K562 (cell line): ENCODE results near the gene CDKN1C.

Experiments
- CXXC5 ChIP-seq: fragments of 250-450 bp; sonication (Bioruptor Pico); IDR thresholded peaks from 2 replicates; pipeline ENCODE4 v1.8.0; 2022; ENCODE audit warnings: inconsistent platforms, mild to moderate bottlenecking, moderate library complexity
- EZH2 ChIP-seq: IDR thresholded peaks from 2 replicates; pipeline ENCODE4 v1.6.1; 2012; ENCODE audit warnings: low read depth, mild to moderate bottlenecking, inconsistent platforms, low read length, borderline replicate concordance
- PHF8 ChIP-seq: fragments of 200-600 bp; sonication (generic); IDR thresholded peaks from 2 replicates; pipeline ENCODE4 v1.6.1; 2012; ENCODE audit warnings: mixed run types, mild to moderate bottlenecking, inconsistent platforms, low read length, moderate library complexity, borderline replicate concordance
- POLR2G ChIP-seq: fragments of 200-400 bp; formaldehyde crosslinking; IDR thresholded peaks from 2 replicates; pipeline ENCODE4 v1.6.1; 2017; ENCODE audit warnings: low read depth, mild to moderate bottlenecking, antibody characterized with exemption, low read length, moderate library complexity
- RHOXF2B ChIP-seq: fragments of 250-450 bp; sonication (Bioruptor Pico); conservative IDR thresholded peaks from 2 replicates; pipeline ENCODE4 v1.5.1; 2021
- SREBF2 ChIP-seq: sonication (generic); formaldehyde crosslinking; IDR thresholded peaks from 2 replicates; pipeline ENCODE4 v1.4.0; 2020; ENCODE audit warnings: mild to moderate bottlenecking, missing genetic modification reagents
- TBP ChIP-seq: optimal IDR thresholded peaks from 2 replicates; pipeline ENCODE3; 2011; ENCODE audit warnings: low read depth, low read length, improper control_type of control experiment
- ZNF384 ChIP-seq: IDR thresholded peaks from 2 replicates; pipeline ENCODE4 v1.6.1; 2012; ENCODE audit warnings: low read depth, low read length, improper control_type of control experiment
- TF ChIP-seq, protein P1 (sequence below), 3 experiments: IDR thresholded peaks in 2 of 3; conservative IDR thresholded peaks in 1 of 3; 2 replicates each; pipeline ENCODE4 v1.5.1; 2011 to 2012; ENCODE audit warnings: low read length in 3 of 3, mild to moderate bottlenecking in 3 of 3, control low read depth in 2 of 3, improper control_type of control experiment in 1 of 3, inconsistent platforms in 1 of 3, low read depth in 1 of 3, mixed read lengths in 1 of 3, moderate library complexity in 1 of 3; ENCODE audit not compliant: insufficient read depth in 2 of 3
- TF ChIP-seq, protein P2 (sequence below): sonication (generic); formaldehyde crosslinking; IDR thresholded peaks from 2 replicates; pipeline ENCODE4 v1.5.0; 2020; ENCODE audit warnings: missing genetic modification reagents
- TF ChIP-seq, protein P3 (sequence below): fragments of 450-650 bp; formaldehyde crosslinking; IDR thresholded peaks from 2 replicates; pipeline ENCODE4 v1.4.0; 2020; ENCODE audit warnings: mild to moderate bottlenecking, moderate library complexity
- TF ChIP-seq, protein P4 (sequence below): sonication (generic); formaldehyde crosslinking; IDR thresholded peaks from 2 replicates; pipeline ENCODE4 v1.8.0; 2022; ENCODE audit warnings: mild to moderate bottlenecking, missing genetic modification reagents
- TF ChIP-seq, protein P5 (sequence below): sonication (generic); formaldehyde crosslinking; IDR thresholded peaks from 2 replicates; pipeline ENCODE4 v1.8.0; 2022; ENCODE audit warnings: mild to moderate bottlenecking, missing genetic modification reagents

DNA sequence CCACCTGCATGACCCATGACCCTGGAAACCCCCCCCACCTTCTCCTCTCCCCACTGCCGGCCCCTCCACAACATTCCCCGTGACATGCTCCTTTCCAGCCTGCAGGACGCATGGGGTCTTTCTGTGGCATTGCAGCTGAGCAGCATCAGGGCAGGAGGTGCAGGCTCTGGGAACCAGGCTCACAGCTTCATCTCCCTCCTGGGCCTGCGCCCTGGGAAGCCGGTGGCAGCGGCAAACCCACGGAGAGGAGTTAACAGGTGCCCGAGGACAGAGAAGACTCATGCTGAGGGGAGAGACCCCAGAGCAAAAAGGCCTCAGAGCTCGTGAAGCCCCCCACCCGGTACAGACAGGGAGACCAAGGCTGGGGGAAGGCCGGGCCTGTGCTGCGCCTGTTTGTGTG is 32.2 kb downstream of the CDKN1C start:
- TF ChIP-seq, protein P1, sequence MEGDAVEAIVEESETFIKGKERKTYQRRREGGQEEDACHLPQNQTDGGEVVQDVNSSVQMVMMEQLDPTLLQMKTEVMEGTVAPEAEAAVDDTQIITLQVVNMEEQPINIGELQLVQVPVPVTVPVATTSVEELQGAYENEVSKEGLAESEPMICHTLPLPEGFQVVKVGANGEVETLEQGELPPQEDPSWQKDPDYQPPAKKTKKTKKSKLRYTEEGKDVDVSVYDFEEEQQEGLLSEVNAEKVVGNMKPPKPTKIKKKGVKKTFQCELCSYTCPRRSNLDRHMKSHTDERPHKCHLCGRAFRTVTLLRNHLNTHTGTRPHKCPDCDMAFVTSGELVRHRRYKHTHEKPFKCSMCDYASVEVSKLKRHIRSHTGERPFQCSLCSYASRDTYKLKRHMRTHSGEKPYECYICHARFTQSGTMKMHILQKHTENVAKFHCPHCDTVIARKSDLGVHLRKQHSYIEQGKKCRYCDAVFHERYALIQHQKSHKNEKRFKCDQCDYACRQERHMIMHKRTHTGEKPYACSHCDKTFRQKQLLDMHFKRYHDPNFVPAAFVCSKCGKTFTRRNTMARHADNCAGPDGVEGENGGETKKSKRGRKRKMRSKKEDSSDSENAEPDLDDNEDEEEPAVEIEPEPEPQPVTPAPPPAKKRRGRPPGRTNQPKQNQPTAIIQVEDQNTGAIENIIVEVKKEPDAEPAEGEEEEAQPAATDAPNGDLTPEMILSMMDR (IDR thresholded peaks at IDR 0.05 in 2 of 3, conservative IDR thresholded peaks at IDR 0.05 in 1 of 3; ENCODE audit: insufficient read depth in 2 of 3, low read depth in 1 of 3, low read length in 3 of 3): no peak
- TF ChIP-seq TBP (no peak), PHF8 (no peak), SREBF2 (CRISPR knock-in tag) (no peak), CXXC5 (CRISPR knock-in tag) (no peak), EZH2 (no peak), ZNF384 (no peak), RHOXF2B (no peak), POLR2G (no peak)
- TF ChIP-seq, protein P2, sequence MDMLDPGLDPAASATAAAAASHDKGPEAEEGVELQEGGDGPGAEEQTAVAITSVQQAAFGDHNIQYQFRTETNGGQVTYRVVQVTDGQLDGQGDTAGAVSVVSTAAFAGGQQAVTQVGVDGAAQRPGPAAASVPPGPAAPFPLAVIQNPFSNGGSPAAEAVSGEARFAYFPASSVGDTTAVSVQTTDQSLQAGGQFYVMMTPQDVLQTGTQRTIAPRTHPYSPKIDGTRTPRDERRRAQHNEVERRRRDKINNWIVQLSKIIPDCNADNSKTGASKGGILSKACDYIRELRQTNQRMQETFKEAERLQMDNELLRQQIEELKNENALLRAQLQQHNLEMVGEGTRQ (CRISPR knock-in tag): no peak
- TF ChIP-seq, protein P3, sequence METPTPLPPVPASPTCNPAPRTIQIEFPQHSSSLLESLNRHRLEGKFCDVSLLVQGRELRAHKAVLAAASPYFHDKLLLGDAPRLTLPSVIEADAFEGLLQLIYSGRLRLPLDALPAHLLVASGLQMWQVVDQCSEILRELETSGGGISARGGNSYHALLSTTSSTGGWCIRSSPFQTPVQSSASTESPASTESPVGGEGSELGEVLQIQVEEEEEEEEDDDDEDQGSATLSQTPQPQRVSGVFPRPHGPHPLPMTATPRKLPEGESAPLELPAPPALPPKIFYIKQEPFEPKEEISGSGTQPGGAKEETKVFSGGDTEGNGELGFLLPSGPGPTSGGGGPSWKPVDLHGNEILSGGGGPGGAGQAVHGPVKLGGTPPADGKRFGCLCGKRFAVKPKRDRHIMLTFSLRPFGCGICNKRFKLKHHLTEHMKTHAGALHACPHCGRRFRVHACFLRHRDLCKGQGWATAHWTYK (CRISPR knock-in tag): no peak
- TF ChIP-seq, protein P4, sequence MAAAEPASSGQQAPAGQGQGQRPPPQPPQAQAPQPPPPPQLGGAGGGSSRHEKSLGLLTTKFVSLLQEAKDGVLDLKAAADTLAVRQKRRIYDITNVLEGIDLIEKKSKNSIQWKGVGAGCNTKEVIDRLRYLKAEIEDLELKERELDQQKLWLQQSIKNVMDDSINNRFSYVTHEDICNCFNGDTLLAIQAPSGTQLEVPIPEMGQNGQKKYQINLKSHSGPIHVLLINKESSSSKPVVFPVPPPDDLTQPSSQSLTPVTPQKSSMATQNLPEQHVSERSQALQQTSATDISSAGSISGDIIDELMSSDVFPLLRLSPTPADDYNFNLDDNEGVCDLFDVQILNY: no peak
- TF ChIP-seq, protein P5, sequence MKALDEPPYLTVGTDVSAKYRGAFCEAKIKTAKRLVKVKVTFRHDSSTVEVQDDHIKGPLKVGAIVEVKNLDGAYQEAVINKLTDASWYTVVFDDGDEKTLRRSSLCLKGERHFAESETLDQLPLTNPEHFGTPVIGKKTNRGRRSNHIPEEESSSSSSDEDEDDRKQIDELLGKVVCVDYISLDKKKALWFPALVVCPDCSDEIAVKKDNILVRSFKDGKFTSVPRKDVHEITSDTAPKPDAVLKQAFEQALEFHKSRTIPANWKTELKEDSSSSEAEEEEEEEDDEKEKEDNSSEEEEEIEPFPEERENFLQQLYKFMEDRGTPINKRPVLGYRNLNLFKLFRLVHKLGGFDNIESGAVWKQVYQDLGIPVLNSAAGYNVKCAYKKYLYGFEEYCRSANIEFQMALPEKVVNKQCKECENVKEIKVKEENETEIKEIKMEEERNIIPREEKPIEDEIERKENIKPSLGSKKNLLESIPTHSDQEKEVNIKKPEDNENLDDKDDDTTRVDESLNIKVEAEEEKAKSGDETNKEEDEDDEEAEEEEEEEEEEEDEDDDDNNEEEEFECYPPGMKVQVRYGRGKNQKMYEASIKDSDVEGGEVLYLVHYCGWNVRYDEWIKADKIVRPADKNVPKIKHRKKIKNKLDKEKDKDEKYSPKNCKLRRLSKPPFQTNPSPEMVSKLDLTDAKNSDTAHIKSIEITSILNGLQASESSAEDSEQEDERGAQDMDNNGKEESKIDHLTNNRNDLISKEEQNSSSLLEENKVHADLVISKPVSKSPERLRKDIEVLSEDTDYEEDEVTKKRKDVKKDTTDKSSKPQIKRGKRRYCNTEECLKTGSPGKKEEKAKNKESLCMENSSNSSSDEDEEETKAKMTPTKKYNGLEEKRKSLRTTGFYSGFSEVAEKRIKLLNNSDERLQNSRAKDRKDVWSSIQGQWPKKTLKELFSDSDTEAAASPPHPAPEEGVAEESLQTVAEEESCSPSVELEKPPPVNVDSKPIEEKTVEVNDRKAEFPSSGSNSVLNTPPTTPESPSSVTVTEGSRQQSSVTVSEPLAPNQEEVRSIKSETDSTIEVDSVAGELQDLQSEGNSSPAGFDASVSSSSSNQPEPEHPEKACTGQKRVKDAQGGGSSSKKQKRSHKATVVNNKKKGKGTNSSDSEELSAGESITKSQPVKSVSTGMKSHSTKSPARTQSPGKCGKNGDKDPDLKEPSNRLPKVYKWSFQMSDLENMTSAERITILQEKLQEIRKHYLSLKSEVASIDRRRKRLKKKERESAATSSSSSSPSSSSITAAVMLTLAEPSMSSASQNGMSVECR (CRISPR knock-in tag): no peak
